Peyer's patch (tissue), 4 donors: Measurements from ENCODE around the gene RANBP3.

ENCODE experiments used
- CTCF ChIP-seq, 6 experiments: fragments of 450-650 bp in 4 of 6; fragments of 200-600 bp in 2 of 6; sonication (generic) in 1 of 6; IDR thresholded peaks; one replicate each; pipeline ENCODE4 v1.5.1; 2017 to 2019; ENCODE audit warnings: antibody characterized with exemption in 6 of 6, mild to moderate bottlenecking in 3 of 6, moderate library complexity in 1 of 6
- POLR2A ChIP-seq, 2 donors: fragments of 450-650 bp; IDR thresholded peaks; one replicate each; pipeline ENCODE4 v1.5.1; 2017; ENCODE audit warnings: antibody characterized with exemption in 2 of 2, mild to moderate bottlenecking in 2 of 2, moderate library complexity in 2 of 2

- TF ChIP-seq CTCF (IDR thresholded peaks at IDR 0.05) = no peak
- TF ChIP-seq POLR2A (IDR thresholded peaks at IDR 0.05) = no peak
These were observed 13.4 kb upstream of the RANBP3 start for GRCh38 chr19:5991244-5991838.
